GM19035 (cell line): ENCODE results near the gene STXBP5L.
A peak's percentile ranks its signal among the peaks of the same experiment; 100 is the strongest.
"Not testable (repeated sequence)": the region's sequence is repeated elsewhere in the genome, so short reads cannot be mapped to it uniquely, and the experiment has no call there.

Experiments
- ATAC-seq: cut with Tn5 transposase; IDR thresholded peaks from one replicate; pipeline ENCODE4 v1.9.1; 2021; ENCODE audit not compliant: unreplicated experiment

Gene STXBP5L

GRCh38 chr3:121414924-121415323 is 506.9 kb downstream of the STXBP5L start:
- ATAC-seq = no peak

GRCh38 chr3:121418182-121418581 is 510.2 kb downstream of the STXBP5L start:
- no peak for ATAC-seq

DNA sequence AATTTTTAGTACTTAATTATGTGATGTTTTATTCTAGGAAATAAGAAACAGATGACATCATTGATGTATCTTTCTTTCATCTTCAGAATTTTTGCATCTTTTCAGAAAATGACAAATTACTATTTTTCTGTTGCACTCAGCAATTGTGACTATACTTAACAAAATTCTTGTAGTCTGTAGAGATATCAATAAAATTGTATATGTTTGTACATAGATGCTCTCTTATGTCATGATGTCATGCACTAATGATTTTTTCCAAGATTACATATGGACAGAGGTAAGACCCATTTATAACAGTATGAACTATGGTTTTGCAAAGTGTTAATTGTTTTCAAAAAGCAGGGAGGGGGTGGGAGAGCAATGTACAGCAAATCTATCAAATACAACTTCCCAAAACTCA is 516.5 kb downstream of the STXBP5L start:
- ATAC-seq = no peak

DNA sequence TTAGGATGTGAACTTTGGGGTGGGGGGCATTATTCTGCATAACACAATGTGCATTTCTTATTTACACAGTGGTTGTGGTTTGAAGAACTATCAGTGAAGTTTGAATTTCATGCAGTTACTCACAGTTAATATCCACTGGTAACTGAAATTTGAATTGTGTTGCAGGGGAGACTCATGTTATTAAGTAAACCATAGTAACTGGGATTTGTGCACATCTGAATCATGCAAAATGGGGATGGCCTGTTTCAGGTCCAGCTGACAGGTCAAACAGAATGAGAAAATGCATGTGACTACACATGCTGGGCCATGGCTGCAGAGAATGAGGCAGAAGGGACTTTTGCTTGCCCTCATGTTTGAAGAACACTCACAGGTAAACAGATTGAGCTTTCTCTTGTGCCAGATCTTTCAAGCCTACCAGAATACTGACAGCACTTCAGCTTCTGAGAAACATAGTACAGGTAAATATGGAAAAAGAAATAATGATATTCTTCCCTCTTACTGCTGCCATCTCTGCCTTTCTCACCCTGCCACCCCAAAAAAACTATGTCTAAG is 522.7 kb downstream of the STXBP5L start:
- ATAC-seq = no peak

GRCh38 chr3:121431726-121432517 is 523.9 kb downstream of the STXBP5L start:
- ATAC-seq = peak; percentile 90

DNA sequence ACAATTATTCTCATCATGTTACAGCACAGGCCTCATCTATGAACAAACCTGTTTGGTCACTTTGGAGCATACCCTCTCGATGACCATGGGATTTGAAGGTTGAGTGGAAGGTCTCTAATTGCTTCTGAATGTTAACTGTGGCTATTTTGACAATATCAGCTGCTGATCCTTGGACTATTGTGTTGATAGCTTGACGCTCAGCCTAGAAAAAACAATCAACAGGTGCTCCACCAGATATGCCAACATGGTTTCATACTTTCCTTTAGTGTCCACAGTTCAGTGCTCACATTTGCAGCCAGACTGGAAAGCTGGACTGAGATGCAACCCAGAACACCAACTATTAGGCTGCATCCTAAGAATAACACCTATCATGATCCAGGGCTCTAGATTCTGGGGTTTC is 528.1 kb downstream of the STXBP5L start:
- ATAC-seq = no peak

- ATAC-seq = no peak
These were observed 528.6 kb downstream of the STXBP5L start for GRCh38 chr3:121436641-121437040.

GRCh38 chr3:121443456-121443855 is 535.5 kb downstream of the STXBP5L start:
- no peak for ATAC-seq

DNA sequence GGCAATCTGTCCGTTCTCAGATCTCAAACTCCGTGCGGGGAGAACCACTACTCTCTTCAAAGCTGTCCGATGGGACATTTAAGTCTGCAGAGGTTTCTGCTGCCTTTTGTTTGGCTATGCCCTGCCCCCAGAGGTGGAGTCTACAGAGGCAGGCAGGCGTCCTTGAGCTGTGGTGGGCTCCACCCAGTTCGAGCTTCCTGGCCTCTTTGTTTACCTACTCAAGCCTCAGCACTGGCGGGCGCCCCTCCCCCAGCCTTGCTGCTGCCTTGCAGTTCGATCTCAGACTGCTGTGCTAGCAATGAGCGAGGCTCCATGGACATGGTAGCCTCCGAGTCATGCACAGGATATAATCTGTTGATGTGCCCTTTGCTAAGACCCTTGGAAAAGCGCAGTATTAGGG is 543.7 kb downstream of the STXBP5L start:
- ATAC-seq = not testable (repeated sequence)

GRCh38 chr3:121462565-121462964 is 554.6 kb downstream of the STXBP5L start:
- ATAC-seq = no peak

- ATAC-seq = no peak
These were observed 555.7 kb downstream of the STXBP5L start for GRCh38 chr3:121463745-121464144.

- no peak for ATAC-seq
These were observed 559.1 kb downstream of the STXBP5L start for GRCh38 chr3:121467085-121467484.

GRCh38 chr3:121473001-121473400 is 565.0 kb downstream of the STXBP5L start:
- ATAC-seq = no peak
